HCT116 (cell line): ENCODE results near the gene GDPD2. TPM values are rescaled to one million over a fixed set of nuclear protein-coding genes. Genes with fewer than 3 reads are reported as not detected.

Source experiments
- ATAC-seq: fragments of 200-7000 bp; cut with Tn5 transposase; 2 replicates; pipeline ENCODE4 v1.9.1; 2020; ENCODE audit warnings: mild to moderate bottlenecking, moderate library complexity
- BruUV-seq: library from RNA; stranded (reverse); fragments of 400-500 nt; replicated peaks from 2 replicates; lab custom pipeline; 2021; lab: Mats Ljungman, UMichigan
- CTCF ChIA-PET: fragments of 300-600 bp; sonication (Branson Sonifier 250); formaldehyde crosslinking; loops from one replicate; lab custom pipeline; 2021; ENCODE audit warnings: antibody characterized with exemption; lab: Charles Lee
- POLR2A ChIA-PET: fragments of 300-600, 350-600 bp; sonication (Branson Sonifier 250); formaldehyde crosslinking; loops from one replicate; lab custom pipeline; 2021; ENCODE audit warnings: antibody characterized with exemption; lab: Charles Lee
- RAD21 ChIA-PET, 2 experiments: fragments of 300-600 bp; sonication (Branson Sonifier 250); formaldehyde crosslinking; loops; one replicate each; lab custom pipeline; 2023; ENCODE audit warnings: low total read pairs in 2 of 2; ENCODE audit not compliant: uncharacterized antibody in 2 of 2, unreplicated experiment in 2 of 2, low non-redundant PET in 1 of 2; lab: Charles Lee
- DNase-seq: peaks from one replicate; pipeline ENCODE4 v3.0.0-alpha.2; 2010; ENCODE audit warnings: low read depth, low spot score
- H2AFZ ChIP-seq: fragments of 200-600 bp; shearing (Covaris generic), sonication (generic); 2 replicates; pipeline ENCODE4 v1.6.1; 2017; ENCODE audit warnings: low read depth, mixed run types, mixed read lengths, antibody characterized with exemption, low read length; ENCODE audit not compliant: poor library complexity, severe bottlenecking
- H3K27ac ChIP-seq: 2 replicates; pipeline ENCODE4 v1.5.1; 2012; ENCODE audit warnings: low read depth, low read length
- H3K27me3 ChIP-seq: fragments of 200-600 bp; sonication (generic); 2 replicates; pipeline ENCODE4 v1.6.1; 2016; ENCODE audit warnings: mixed run types, low read length, mixed read lengths; ENCODE audit not compliant: insufficient read depth
- H3K36me3 ChIP-seq, 2 experiments: fragments of 200-500 bp in 1 of 2; fragments of 200-600 bp in 1 of 2; sonication (Bioruptor generic) in 1 of 2; sonication (generic) in 1 of 2; 2 replicates each; pipeline versions ENCODE4 v1.5.1 to v1.6.1; 2014 to 2016; ENCODE audit warnings: low read length in 2 of 2, inconsistent platforms in 1 of 2, mixed read lengths in 1 of 2, mixed run types in 1 of 2; ENCODE audit not compliant: insufficient read depth in 2 of 2, control insufficient read depth in 1 of 2
- H3K4me1 ChIP-seq, 2 experiments: fragments of 200-600 bp in 1 of 2; sonication (generic) in 1 of 2; 2 replicates each; pipeline versions ENCODE4 v1.5.1 to v1.6.1; 2012 to 2017; ENCODE audit warnings: low read length in 2 of 2, inconsistent platforms in 1 of 2, mild to moderate bottlenecking in 1 of 2, mixed read lengths in 1 of 2, mixed run types in 1 of 2, moderate library complexity in 1 of 2; ENCODE audit not compliant: insufficient read depth in 2 of 2, control insufficient read depth in 1 of 2
- H3K4me2 ChIP-seq: fragments of 200-600 bp; sonication (generic); 2 replicates; pipeline ENCODE4 v1.6.1; 2017; ENCODE audit warnings: mixed run types, low read length, mixed read lengths
- H3K4me3 ChIP-seq, 2 experiments: fragments of 200-600 bp in 1 of 2; sonication (generic) in 1 of 2; replicated peaks in 1 of 2; 2 replicates each; pipeline ENCODE4 v1.5.1; 2011 to 2016; ENCODE audit warnings: low read length in 2 of 2, control low read depth in 1 of 2, low read depth in 1 of 2, mild to moderate bottlenecking in 1 of 2, mixed read lengths in 1 of 2, mixed run types in 1 of 2
- H3K79me2 ChIP-seq: fragments of 200-600 bp; sonication (generic); 2 replicates; pipeline ENCODE4 v1.6.1; 2017; ENCODE audit warnings: mild to moderate bottlenecking, mixed run types, low read length, moderate library complexity, mixed read lengths; ENCODE audit not compliant: insufficient read depth
- H3K9ac ChIP-seq: fragments of 200-600 bp; sonication (generic); 2 replicates; pipeline ENCODE4 v1.6.1; 2016; ENCODE audit warnings: low read length, mixed read lengths
- H3K9me2 ChIP-seq: fragments of 200-600 bp; sonication (generic), shearing (Covaris generic); 2 replicates; pipeline ENCODE4 v1.6.1; 2017; ENCODE audit warnings: mixed run types, mild to moderate bottlenecking, moderate library complexity; ENCODE audit not compliant: insufficient read depth
- H3K9me3 ChIP-seq, 2 experiments: fragments of 200-500 bp in 1 of 2; fragments of 200-600 bp in 1 of 2; sonication (Bioruptor generic) in 1 of 2; sonication (generic) in 1 of 2; 2 replicates each; pipeline ENCODE4 v1.6.1; 2014 to 2017; ENCODE audit warnings: low read length in 2 of 2, mixed read lengths in 2 of 2, inconsistent platforms in 1 of 2, low read depth in 1 of 2, mild to moderate bottlenecking in 1 of 2, mixed run types in 1 of 2, moderate library complexity in 1 of 2; ENCODE audit not compliant: control insufficient read depth in 1 of 2, insufficient read depth in 1 of 2
- H4K20me1 ChIP-seq: fragments of 200-600 bp; sonication (generic), shearing (Covaris generic); 2 replicates; pipeline ENCODE4 v1.6.1; 2017; ENCODE audit warnings: mixed run types, mild to moderate bottlenecking, moderate library complexity; ENCODE audit not compliant: insufficient read depth
- CEBPB ChIP-seq: IDR thresholded peaks from 2 replicates; pipeline ENCODE4 v1.6.1; 2012; ENCODE audit warnings: low read depth
- POLR2AphosphoS5 ChIP-seq: IDR thresholded peaks from 2 replicates; pipeline ENCODE4 v1.6.1; 2011; ENCODE audit warnings: mild to moderate bottlenecking, low read depth, low read length, moderate library complexity
- SIN3A ChIP-seq: IDR thresholded peaks from 2 replicates; pipeline ENCODE4 v1.6.1; 2012; ENCODE audit warnings: low read depth
- SRF ChIP-seq: IDR thresholded peaks from 2 replicates; pipeline ENCODE4 v1.6.1; 2012; ENCODE audit warnings: low read depth
- ZFX ChIP-seq: fragments of 450-650 bp; IDR thresholded peaks from 2 replicates; pipeline ENCODE4 v1.6.1; 2017
- ZNF274 ChIP-seq: fragments of 200-500 bp; sonication (Bioruptor generic); IDR thresholded peaks from 2 replicates; pipeline ENCODE4 v1.6.1; 2014; ENCODE audit warnings: mild to moderate bottlenecking, low read depth, low read length, inconsistent platforms
- intact Hi-C: fragments of 100-400 bp; cut with micrococcal nuclease; formaldehyde crosslinking; loops from 2 replicates; pipeline ENCODE4 v1.10.0; 2022
- total RNA-seq: library from RNA; stranded (reverse); gene quantifications from one replicate; pipeline ENCODE4 v1.2.1, GENCODE V29; 2021; ENCODE audit not compliant: unreplicated experiment
- TF ChIP-seq, protein P1 (sequence below): IDR thresholded peaks from 2 replicates; pipeline ENCODE4 v1.6.1; 2012
- TF ChIP-seq, protein P2 (sequence below), 3 experiments: fragments of 200-600 bp in 1 of 3; sonication (generic) in 1 of 3; IDR thresholded peaks in 2 of 3; conservative IDR thresholded peaks in 1 of 3; 2 replicates each; pipeline ENCODE4 v1.5.1; 2012 to 2017; ENCODE audit warnings: low read depth in 2 of 3, low read length in 2 of 3, antibody characterized with exemption in 1 of 3, borderline replicate concordance in 1 of 3, control low read depth in 1 of 3, mild to moderate bottlenecking in 1 of 3, mixed read lengths in 1 of 3, mixed run types in 1 of 3, moderate library complexity in 1 of 3; ENCODE audit not compliant: insufficient read depth in 1 of 3
- TF ChIP-seq, protein P3 (sequence below): IDR thresholded peaks from 2 replicates; pipeline ENCODE4 v1.6.1; 2011; ENCODE audit warnings: mild to moderate bottlenecking, low read length, moderate library complexity; ENCODE audit not compliant: insufficient replicate concordance; ENCODE audit errors: extremely low read depth

Gene GDPD2
- total RNA-seq, 1 experiment from 2014 or later, result not detected

DNA sequence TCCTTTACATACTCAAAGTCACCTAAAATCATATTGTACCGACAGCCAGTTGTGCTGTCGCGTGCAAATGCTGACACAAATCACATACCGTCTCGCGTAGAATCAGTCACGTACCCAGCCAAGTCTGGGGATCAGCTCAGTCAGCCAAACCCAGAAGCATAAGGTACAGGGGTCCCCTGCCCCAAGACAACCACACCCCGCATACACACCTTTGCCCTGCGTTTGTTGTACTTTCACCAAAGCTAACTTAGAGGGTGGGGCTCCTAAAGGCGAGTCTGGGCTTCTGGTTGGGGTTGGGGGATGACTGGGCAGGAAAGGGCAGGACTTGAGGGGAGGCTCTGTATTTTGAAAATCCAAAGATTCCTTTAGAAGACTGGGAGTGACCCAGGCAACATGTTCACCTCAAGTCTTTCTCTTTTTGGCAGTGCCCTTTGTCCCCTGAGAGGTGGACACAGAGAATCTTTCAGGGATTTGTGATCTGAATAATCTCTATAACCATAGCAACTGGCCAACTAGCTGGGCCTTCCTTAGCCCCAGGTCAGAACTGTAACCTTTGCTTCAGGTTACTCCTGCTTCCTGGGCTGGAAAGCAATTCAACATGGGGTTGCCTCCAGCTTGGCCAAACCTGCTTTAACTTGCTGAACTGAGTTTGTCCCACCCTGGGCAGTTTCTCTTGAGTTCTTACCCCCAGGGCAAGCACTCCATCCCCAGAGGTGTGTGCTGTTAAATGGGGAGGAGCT lies 992 bp downstream of the GDPD2 start:
- BruUV-seq, result no TSS peak
- no peak overlapping the region for H3K27ac ChIP-seq
- POLR2A ChIA-PET, result no interaction called here
- TF ChIP-seq, protein P1, sequence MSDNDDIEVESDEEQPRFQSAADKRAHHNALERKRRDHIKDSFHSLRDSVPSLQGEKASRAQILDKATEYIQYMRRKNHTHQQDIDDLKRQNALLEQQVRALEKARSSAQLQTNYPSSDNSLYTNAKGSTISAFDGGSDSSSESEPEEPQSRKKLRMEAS, result no peak
- no peak for TF ChIP-seq SRF
- no peak for TF ChIP-seq ZNF274
- TF ChIP-seq, protein P2, sequence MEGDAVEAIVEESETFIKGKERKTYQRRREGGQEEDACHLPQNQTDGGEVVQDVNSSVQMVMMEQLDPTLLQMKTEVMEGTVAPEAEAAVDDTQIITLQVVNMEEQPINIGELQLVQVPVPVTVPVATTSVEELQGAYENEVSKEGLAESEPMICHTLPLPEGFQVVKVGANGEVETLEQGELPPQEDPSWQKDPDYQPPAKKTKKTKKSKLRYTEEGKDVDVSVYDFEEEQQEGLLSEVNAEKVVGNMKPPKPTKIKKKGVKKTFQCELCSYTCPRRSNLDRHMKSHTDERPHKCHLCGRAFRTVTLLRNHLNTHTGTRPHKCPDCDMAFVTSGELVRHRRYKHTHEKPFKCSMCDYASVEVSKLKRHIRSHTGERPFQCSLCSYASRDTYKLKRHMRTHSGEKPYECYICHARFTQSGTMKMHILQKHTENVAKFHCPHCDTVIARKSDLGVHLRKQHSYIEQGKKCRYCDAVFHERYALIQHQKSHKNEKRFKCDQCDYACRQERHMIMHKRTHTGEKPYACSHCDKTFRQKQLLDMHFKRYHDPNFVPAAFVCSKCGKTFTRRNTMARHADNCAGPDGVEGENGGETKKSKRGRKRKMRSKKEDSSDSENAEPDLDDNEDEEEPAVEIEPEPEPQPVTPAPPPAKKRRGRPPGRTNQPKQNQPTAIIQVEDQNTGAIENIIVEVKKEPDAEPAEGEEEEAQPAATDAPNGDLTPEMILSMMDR (IDR thresholded peaks at IDR 0.05 in 2 of 3, conservative IDR thresholded peaks at IDR 0.05 in 1 of 3; ENCODE audit: borderline replicate concordance in 1 of 3, insufficient read depth in 1 of 3, low read depth in 2 of 3, low read length in 2 of 3), result no peak
- no peak for TF ChIP-seq ZFX
- TF ChIP-seq CEBPB, result no peak
- no peak for TF ChIP-seq POLR2AphosphoS5
- TF ChIP-seq, protein P3, sequence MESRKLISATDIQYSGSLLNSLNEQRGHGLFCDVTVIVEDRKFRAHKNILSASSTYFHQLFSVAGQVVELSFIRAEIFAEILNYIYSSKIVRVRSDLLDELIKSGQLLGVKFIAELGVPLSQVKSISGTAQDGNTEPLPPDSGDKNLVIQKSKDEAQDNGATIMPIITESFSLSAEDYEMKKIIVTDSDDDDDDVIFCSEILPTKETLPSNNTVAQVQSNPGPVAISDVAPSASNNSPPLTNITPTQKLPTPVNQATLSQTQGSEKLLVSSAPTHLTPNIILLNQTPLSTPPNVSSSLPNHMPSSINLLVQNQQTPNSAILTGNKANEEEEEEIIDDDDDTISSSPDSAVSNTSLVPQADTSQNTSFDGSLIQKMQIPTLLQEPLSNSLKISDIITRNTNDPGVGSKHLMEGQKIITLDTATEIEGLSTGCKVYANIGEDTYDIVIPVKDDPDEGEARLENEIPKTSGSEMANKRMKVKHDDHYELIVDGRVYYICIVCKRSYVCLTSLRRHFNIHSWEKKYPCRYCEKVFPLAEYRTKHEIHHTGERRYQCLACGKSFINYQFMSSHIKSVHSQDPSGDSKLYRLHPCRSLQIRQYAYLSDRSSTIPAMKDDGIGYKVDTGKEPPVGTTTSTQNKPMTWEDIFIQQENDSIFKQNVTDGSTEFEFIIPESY, result no peak
- TF ChIP-seq SIN3A, result no peak
- H4K20me1 ChIP-seq, result no peaks in the 10 kb centered on the region
- H3K9ac ChIP-seq, result no peak overlapping the region
- RAD21 ChIA-PET, result interaction anchor here in 1 of 2 experiments (2.0 kb wide), 1 partner anchor 241 kb away, joined by 6 read pairs; no protein-coding TSS in a partner anchor
- H3K27me3 ChIP-seq, result no peaks in the 10 kb centered on the region
- H3K79me2 ChIP-seq, result no peaks in the 10 kb centered on the region
- no peak overlapping the region for H3K4me3 ChIP-seq
- no peaks in the 10 kb centered on the region for H3K4me1 ChIP-seq
- intact Hi-C loops, result loop anchor here (10.0 kb wide), 1 partner anchor 241 kb away; no protein-coding TSS in a partner anchor
- DNase-seq, result no peak
- CTCF ChIA-PET, result interaction anchor here (1.9 to 2.3 kb wide), 2 partner anchors 10 to 241 kb away, joined by 8 to 15 read pairs; no protein-coding TSS in a partner anchor
- no peak overlapping the region for H3K4me2 ChIP-seq
- no peak overlapping the region for H2AFZ ChIP-seq
- H3K9me2 ChIP-seq, result no peaks in the 10 kb centered on the region
- ATAC-seq, result no peak
- no peaks in the 10 kb centered on the region; a peak in 1 of 4 replicates for H3K36me3 ChIP-seq
- no peaks in the 10 kb centered on the region for H3K9me3 ChIP-seq
